CD4-positive, alpha-beta T cell (primary cell): ENCODE measurements around the gene CRNKL1. TPM values are rescaled to one million over a fixed set of nuclear protein-coding genes. Genes with fewer than 3 reads are reported as not detected.

ENCODE experiments used
- ATAC-seq: fragments of 200-7000 bp; cut with Tn5 transposase; one replicate; pipeline ENCODE4 v1.10.0; 2022; ENCODE audit warnings: mild to moderate bottlenecking; ENCODE audit not compliant: poor library complexity
- CTCF ChIA-PET: fragments of 350-600 bp; sonication (Branson Sonifier 250); formaldehyde crosslinking; loops from one replicate; lab custom pipeline; 2021; ENCODE audit warnings: antibody characterized with exemption, inconsistent platforms; lab: Charles Lee
- POLR2A ChIA-PET: fragments of 350-600 bp; sonication (Branson Sonifier 250); formaldehyde crosslinking; loops from one replicate; lab custom pipeline; 2021; ENCODE audit warnings: antibody characterized with exemption, inconsistent platforms; lab: Charles Lee
- DNase-seq, 14 experiments: peaks; one replicate each; pipeline ENCODE4 v3.0.0-alpha.2; 2013 to 2020; ENCODE audit warnings: mixed read lengths in 2 of 14
- H3K27ac ChIP-seq, 2 donors: one replicate each; pipeline versions ENCODE4 v1.5.1 to v1.7.0; 2013; ENCODE audit warnings: low read length in 2 of 2, low read depth in 1 of 2, mild to moderate bottlenecking in 1 of 2
- H3K27me3 ChIP-seq, 2 experiments: 1 replicate in 1 of 2; 2 replicates in 1 of 2; pipeline versions ENCODE4 v1.6.1 to v1.7.0; 2013; ENCODE audit warnings: low read length in 2 of 2, control low read depth in 1 of 2, mild to moderate bottlenecking in 1 of 2, moderate library complexity in 1 of 2; ENCODE audit not compliant: insufficient read depth in 2 of 2, control insufficient read depth in 1 of 2
- H3K36me3 ChIP-seq: one replicate; pipeline ENCODE4 v1.6.1; 2013; ENCODE audit warnings: low read length, control low read depth; ENCODE audit not compliant: insufficient read depth
- H3K4me1 ChIP-seq: one replicate; pipeline ENCODE4 v1.6.1; 2013; ENCODE audit warnings: low read length, control low read depth; ENCODE audit not compliant: insufficient read depth
- H3K4me3 ChIP-seq: one replicate; pipeline ENCODE4 v1.5.1; 2013; ENCODE audit warnings: mild to moderate bottlenecking, low read length, moderate library complexity
- H3K9me3 ChIP-seq, 2 experiments: 1 replicate in 1 of 2; 2 replicates in 1 of 2; pipeline versions ENCODE4 v1.6.1 to v1.7.0; 2013; ENCODE audit warnings: low read length in 2 of 2, mild to moderate bottlenecking in 2 of 2, control low read depth in 1 of 2, moderate library complexity in 1 of 2; ENCODE audit not compliant: control insufficient read depth in 1 of 2, insufficient read depth in 1 of 2
- H3K27ac Mint-ChIP-seq: one replicate; pipeline ENCODE4 v1.8.0; 2020; ENCODE audit warnings: mixed read lengths
- H3K27me3 Mint-ChIP-seq: one replicate; pipeline ENCODE4 v1.8.0; 2021; ENCODE audit warnings: mixed read lengths
- H3K36me3 Mint-ChIP-seq: one replicate; pipeline ENCODE4 v1.8.0; 2021; ENCODE audit warnings: low read depth, mixed read lengths
- H3K4me1 Mint-ChIP-seq: one replicate; pipeline ENCODE4 v1.8.0; 2021; ENCODE audit warnings: low read depth, mixed read lengths
- H3K4me3 Mint-ChIP-seq: one replicate; pipeline ENCODE4 v1.8.0; 2020; ENCODE audit warnings: mild to moderate bottlenecking, mixed read lengths
- H3K9me3 Mint-ChIP-seq: one replicate; pipeline ENCODE4 v1.8.0; 2020; ENCODE audit warnings: mixed read lengths
- CTCF ChIP-seq: fragments of 200-600 bp; IDR thresholded peaks from one replicate; pipeline ENCODE4 v1.8.0; 2022; ENCODE audit warnings: antibody characterized with exemption, mild to moderate bottlenecking
- intact Hi-C, 2 experiments: fragments of 100-400 bp; cut with DNase I in 1 of 2; cut with micrococcal nuclease in 1 of 2; formaldehyde crosslinking; loops; one replicate each; pipeline versions ENCODE4 v1.15.1 to v1.9.0; 2023 to 2025; cut with DNase I, micrococcal nuclease
- total RNA-seq, 174 experiments: library from RNA in 2 of 174; stranded (reverse) in 2 of 174; gene quantifications; one replicate each; pipeline ENCODE4 v1.2.3 and lab custom pipeline; 2021 to 2026

CRNKL1 gene
- total RNA-seq, 2 experiments from 2014 or later: 24.3 to 26.1 TPM

- H3K36me3 Mint-ChIP-seq: no peaks in the 10 kb centered on the region
- H3K27me3 Mint-ChIP-seq: peaks cover 67% of the 10 kb centered on the region
- Histone ChIP-seq H3K27ac (no peak overlapping the region), H3K9me3 (no peaks in the 10 kb centered on the region), H3K4me3 (peak overlapping the region; percentile 25), H3K36me3 (no peaks in the 10 kb centered on the region), H3K27me3 (peaks cover 7% of the 10 kb centered on the region in 2 experiments), H3K4me1 (peaks cover 14% of the 10 kb centered on the region)
- H3K9me3 Mint-ChIP-seq: no peaks in the 10 kb centered on the region
- TF ChIP-seq CTCF: no peak
- H3K27ac Mint-ChIP-seq: no peak overlapping the region
- DNase-seq (no peak), ATAC-seq (no peak)
- H3K4me3 Mint-ChIP-seq: no peak overlapping the region
- peaks cover 17% of the 10 kb centered on the region for H3K4me1 Mint-ChIP-seq
- ChIA-PET CTCF (interaction anchor here (1.1 kb wide), 1 partner anchor 23 kb away, joined by 3 read pairs; no protein-coding TSS in a partner anchor), POLR2A (no interaction called here)
- intact Hi-C loops: no loop called here
Observed at GRCh38 chr20:20002101-20002998, 49.9 kb downstream of the CRNKL1 start.

DNA sequence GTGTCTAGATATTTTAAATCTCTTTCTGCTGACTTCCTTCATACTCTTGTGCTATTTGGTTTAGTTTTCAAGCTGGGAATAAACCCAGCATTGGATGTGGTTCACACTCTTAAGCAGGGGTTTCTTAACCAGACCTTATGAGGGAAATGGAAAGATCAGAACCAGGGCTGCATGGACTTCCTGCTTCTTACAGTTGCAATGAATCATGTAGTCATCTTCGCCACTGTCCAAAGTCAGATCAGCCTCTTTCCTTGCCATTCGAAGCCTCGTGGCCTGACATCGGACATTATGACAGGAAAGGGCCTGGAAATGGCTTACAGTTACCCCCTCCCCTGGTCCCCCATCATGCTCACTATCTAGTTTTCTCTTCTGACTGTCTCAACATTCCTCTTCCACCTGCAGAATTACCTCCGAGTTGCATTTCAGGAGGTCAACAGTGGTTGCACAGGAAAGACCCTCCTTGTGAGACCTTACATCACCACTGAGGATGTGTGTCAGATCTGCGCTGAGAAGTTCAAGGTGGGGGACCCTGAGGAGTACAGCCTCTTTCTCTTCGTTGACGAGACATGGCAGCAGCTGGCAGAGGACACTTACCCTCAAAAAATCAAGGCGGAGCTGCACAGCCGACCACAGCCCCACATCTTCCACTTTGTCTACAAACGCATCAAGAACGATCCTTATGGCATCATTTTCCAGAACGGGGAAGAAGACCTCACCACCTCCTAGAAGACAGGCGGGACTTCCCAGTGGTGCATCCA, 51.9 kb downstream of the CRNKL1 start:
- Mint-ChIP-seq H3K4me1 (peaks cover 17% of the 10 kb centered on the region), H3K27ac (no peak overlapping the region), H3K9me3 (no peaks in the 10 kb centered on the region), H3K27me3 (peaks cover 62% of the 10 kb centered on the region), H3K4me3 (no peak overlapping the region), H3K36me3 (no peaks in the 10 kb centered on the region)
- Histone ChIP-seq H3K4me1 (peaks cover 14% of the 10 kb centered on the region), H3K36me3 (no peaks in the 10 kb centered on the region), H3K27me3 (peaks cover 4 to 7% of the 10 kb centered on the region in 2 experiments), H3K27ac (no peak overlapping the region), H3K4me3 (no peak overlapping the region), H3K9me3 (no peaks in the 10 kb centered on the region)
- DNase-seq (no peak), ATAC-seq (no peak)
- TF ChIP-seq CTCF: no peak
- intact Hi-C loops: no loop called here
- POLR2A ChIA-PET: no interaction called here
- CTCF ChIA-PET: no interaction called here

DNA sequence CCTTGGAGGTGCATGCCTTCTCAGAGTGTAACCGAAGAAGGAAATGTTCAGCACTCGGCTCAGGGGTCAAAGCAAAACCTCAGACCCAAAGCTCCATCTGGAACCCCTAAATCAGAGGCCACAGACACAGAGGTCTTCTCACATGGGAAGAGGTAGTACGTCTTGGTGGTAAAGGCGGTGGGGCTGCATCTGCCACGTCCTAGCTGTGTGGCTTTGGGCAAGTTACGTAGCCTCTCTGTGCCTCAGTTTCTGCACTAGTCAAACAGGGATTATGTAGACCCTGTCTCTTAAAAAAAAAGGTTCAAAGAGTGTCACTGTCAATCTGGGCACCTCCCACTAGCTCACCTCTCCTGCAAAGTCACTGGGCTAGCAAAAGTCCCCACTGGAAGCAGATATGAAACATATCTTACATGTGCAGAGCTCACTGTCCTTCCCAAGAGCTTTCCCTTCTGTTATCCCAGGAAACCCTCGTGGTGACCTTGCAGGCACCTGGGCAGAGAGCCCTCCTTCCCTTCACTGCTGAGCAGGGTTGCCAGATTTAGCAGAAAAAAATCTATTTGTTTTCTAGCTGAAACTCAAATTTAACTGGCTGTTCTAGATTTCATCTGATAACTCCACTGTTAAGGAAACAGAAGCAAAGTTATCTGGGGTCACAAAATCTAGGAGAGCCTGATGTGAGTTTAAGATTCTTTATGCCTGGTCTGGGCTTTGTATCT, 53.1 kb downstream of the CRNKL1 start:
- ChIA-PET POLR2A (no interaction called here), CTCF (no interaction called here)
- Histone ChIP-seq H3K4me3 (no peak overlapping the region), H3K4me1 (peaks cover 14% of the 10 kb centered on the region), H3K27me3 (peaks cover 0 to 7% of the 10 kb centered on the region in 2 experiments), H3K9me3 (no peaks in the 10 kb centered on the region), H3K36me3 (no peaks in the 10 kb centered on the region), H3K27ac (no peak overlapping the region)
- H3K4me3 Mint-ChIP-seq: no peak overlapping the region
- no peaks in the 10 kb centered on the region for H3K9me3 Mint-ChIP-seq
- no peak overlapping the region for H3K27ac Mint-ChIP-seq
- ATAC-seq (no peak), DNase-seq (no peak)
- intact Hi-C loops: loop anchor here (10.0 kb wide), 3 partner anchors 56 to 1584 kb away; partner anchors contain the start of genes CFAP61 (in 1 of the 2) and CRNKL1 (in 1 of the 2)
- peaks cover 58% of the 10 kb centered on the region for H3K27me3 Mint-ChIP-seq
- H3K36me3 Mint-ChIP-seq: no peaks in the 10 kb centered on the region
- TF ChIP-seq CTCF: no peak
- H3K4me1 Mint-ChIP-seq: peaks cover 17% of the 10 kb centered on the region
